WI38 (cell line): ENCODE data around the gene CRIP3.

Experiments
- H3K4me3 ChIP-seq: 2 replicates; pipeline ENCODE4 v1.5.1; 2011; ENCODE audit warnings: low read depth, mild to moderate bottlenecking, control low read depth, low read length
- TF ChIP-seq, protein P1 (sequence below): IDR thresholded peaks from 2 replicates; pipeline ENCODE4 v1.5.1; 2012; ENCODE audit warnings: low read depth, mild to moderate bottlenecking, control low read depth, low read length

The CRIP3 gene

GRCh38 chr6:43299338-43300293, 9.0 kb downstream of the CRIP3 start:
- TF ChIP-seq, protein P1, sequence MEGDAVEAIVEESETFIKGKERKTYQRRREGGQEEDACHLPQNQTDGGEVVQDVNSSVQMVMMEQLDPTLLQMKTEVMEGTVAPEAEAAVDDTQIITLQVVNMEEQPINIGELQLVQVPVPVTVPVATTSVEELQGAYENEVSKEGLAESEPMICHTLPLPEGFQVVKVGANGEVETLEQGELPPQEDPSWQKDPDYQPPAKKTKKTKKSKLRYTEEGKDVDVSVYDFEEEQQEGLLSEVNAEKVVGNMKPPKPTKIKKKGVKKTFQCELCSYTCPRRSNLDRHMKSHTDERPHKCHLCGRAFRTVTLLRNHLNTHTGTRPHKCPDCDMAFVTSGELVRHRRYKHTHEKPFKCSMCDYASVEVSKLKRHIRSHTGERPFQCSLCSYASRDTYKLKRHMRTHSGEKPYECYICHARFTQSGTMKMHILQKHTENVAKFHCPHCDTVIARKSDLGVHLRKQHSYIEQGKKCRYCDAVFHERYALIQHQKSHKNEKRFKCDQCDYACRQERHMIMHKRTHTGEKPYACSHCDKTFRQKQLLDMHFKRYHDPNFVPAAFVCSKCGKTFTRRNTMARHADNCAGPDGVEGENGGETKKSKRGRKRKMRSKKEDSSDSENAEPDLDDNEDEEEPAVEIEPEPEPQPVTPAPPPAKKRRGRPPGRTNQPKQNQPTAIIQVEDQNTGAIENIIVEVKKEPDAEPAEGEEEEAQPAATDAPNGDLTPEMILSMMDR, result no peak
- no peak overlapping the region for H3K4me3 ChIP-seq

DNA sequence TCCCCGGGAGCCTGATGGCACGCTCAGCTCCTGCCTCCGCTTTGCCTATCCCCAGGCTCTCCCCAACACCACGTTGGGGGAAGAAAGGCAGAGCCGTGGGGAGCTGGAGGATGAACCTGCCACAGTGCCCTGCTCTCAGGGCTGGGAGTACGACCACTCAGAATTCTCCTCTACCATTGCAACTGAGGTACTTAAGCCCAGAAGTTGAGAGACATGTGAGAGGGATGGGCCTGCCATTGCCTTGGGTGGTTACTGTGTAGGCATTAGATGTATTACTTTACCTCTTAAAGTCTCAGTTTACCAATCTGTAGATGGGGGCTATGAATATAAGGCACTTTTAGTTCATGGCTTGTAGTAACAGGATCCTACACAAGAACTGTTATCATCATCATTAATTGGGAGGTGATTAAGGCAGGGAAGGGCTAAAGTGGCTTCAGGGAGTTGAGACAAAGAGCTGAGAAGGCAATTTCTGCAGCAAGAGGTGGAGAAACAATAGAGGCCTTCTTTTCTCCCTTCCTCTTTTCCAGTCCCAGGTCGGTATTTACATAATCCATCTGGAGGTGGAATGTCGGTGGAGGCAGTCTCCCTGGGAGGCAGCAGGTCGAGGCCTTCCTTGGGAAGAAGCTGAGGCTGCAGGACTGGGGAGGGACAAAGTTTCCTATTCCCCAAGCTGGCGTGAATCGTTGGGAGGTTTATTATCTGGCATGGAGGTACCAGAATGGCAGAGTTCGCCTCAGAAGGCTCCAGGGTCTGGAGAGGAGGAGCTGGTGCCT, 9.9 kb downstream of the CRIP3 start:
- H3K4me3 ChIP-seq, result no peak overlapping the region
- TF ChIP-seq, protein P1, result no peak

- TF ChIP-seq, protein P1, result no peak
- H3K4me3 ChIP-seq, result no peak within 1 kb of the TSS
Observed at GRCh38 chr6:43297644-43298564, 10.7 kb downstream of the CRIP3 start, which contains the start of gene SLC22A7. Gene SLC22A7 (plus strand): TSS chr6:43298260. CDS start chr6:43298359, 99 bp downstream.

- H3K4me3 ChIP-seq, result no peak overlapping the region
- TF ChIP-seq, protein P1, result no peak
Observed at GRCh38 chr6:43296780-43297497, 11.7 kb downstream of the CRIP3 start.

DNA sequence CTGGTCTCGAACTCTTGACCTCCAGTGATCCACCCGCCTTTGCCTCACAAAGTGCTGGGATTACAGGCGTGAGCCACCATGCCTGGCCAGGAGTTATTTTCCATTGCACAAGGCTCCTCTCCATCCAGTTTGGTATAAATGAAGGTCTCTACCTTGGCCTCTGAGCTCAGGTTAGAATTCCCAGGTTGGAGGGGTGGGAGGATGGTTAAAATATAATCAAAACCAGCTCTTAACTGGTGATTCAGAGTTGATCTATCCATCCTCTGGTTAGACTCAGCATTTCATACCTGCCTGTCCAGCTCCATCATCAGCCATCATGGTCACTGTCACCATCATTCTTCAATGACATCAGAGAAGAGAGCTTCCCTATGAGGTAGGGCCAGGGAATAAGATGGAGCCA, 13.2 kb downstream of the CRIP3 start:
- TF ChIP-seq, protein P1, result no peak
- no peak overlapping the region for H3K4me3 ChIP-seq

GRCh38 chr6:43294536-43294935, 14.1 kb downstream of the CRIP3 start:
- TF ChIP-seq, protein P1, result no peak
- no peak overlapping the region for H3K4me3 ChIP-seq
